GM13976 (cell line): Measurements from ENCODE around the gene FOXP3.

Experiments used
- DNase-seq: peaks from one replicate; pipeline ENCODE4 v3.0.0; 2012; ENCODE audit warnings: low spot score
- in situ Hi-C: fragments of 300-500 bp; cut with MboI; formaldehyde crosslinking; loops from one replicate; pipeline ENCODE4 v1.12.0; 2022; ENCODE audit warnings: low sequenced_read_pairs, mixed read lengths, inconsistent platforms; ENCODE audit not compliant: unreplicated experiment
- TF ChIP-seq, protein P1 (sequence below): IDR thresholded peaks from 2 replicates; pipeline ENCODE4 v1.5.1; 2012; ENCODE audit warnings: borderline replicate concordance, mild to moderate bottlenecking; ENCODE audit not compliant: insufficient read depth; ENCODE audit errors: extremely low read depth, missing control alignments, control extremely low read depth

The FOXP3 gene

DNA sequence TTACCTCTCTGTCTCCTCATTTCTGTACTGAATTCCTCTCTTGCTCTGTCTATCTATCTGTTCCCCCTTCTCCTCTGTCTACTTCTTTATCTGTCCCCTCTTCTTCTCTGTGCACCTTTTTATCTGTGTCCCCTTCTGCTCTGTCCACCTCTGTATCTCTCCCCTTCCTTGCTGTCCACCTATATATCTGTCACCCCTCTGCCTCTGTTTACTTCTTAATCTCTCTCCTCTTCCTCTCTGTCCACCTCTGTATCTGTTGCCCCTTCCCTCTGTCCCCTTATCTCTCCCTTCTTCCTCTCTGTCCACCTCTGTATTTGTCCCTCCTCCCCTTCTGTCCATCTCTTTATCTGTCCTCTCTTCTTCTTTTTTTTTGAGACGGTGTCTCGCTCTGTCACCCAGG lies 20.3 kb downstream of the FOXP3 start:
- in situ Hi-C loops, result no loop called here
- no peak for DNase-seq
- TF ChIP-seq, protein P1, sequence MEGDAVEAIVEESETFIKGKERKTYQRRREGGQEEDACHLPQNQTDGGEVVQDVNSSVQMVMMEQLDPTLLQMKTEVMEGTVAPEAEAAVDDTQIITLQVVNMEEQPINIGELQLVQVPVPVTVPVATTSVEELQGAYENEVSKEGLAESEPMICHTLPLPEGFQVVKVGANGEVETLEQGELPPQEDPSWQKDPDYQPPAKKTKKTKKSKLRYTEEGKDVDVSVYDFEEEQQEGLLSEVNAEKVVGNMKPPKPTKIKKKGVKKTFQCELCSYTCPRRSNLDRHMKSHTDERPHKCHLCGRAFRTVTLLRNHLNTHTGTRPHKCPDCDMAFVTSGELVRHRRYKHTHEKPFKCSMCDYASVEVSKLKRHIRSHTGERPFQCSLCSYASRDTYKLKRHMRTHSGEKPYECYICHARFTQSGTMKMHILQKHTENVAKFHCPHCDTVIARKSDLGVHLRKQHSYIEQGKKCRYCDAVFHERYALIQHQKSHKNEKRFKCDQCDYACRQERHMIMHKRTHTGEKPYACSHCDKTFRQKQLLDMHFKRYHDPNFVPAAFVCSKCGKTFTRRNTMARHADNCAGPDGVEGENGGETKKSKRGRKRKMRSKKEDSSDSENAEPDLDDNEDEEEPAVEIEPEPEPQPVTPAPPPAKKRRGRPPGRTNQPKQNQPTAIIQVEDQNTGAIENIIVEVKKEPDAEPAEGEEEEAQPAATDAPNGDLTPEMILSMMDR, result no peak

DNA sequence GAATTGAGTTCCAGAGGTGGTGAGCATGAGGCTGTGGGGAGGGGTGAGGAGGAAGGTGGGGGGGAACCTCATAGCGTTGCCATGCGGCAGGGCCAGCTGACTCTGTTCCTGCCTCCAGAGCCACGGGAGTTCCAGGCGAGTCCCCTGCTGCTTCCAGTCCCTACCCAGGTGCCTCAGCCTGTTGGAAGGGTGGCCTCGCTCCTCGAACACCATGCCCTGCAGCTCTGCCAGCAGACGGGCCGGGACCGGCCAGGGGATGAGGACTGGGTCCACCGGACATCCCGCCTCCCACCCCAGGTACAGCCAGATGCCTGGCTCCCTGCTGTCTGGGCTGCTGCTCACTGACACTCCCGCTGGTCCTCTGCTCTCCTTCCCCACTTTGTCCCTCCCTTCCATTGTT lies 21.3 kb downstream of the FOXP3 start:
- no peak for DNase-seq
- TF ChIP-seq, protein P1, result no peak
- in situ Hi-C loops, result no loop called here

DNA sequence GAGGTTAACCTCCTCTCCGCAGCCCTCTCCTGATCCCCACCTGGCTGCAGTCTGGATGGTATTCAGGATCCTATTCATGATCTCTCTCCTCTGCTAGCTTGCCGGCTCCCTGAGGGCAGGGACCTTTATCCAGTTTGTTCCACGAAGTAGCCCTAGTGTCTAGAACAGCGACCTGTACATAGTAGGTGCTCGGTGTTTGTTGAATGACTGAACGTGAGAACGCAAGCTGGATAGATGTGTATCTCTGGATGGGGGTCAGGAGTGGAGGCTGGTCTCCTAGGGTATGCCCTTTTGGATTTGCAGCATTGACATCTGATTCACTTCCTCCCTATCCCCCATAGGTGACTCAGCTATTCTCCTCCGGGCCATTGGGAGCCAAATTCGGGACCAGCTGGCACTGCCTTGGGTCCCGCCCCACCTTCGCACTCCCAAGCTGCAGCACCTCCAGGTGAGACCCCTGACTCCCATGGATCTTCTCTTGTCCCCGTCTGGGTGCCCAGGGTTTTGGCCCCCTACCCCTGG lies 21.9 kb downstream of the FOXP3 start:
- DNase-seq, result no peak
- TF ChIP-seq, protein P1, result no peak
- in situ Hi-C loops, result no loop called here

DNA sequence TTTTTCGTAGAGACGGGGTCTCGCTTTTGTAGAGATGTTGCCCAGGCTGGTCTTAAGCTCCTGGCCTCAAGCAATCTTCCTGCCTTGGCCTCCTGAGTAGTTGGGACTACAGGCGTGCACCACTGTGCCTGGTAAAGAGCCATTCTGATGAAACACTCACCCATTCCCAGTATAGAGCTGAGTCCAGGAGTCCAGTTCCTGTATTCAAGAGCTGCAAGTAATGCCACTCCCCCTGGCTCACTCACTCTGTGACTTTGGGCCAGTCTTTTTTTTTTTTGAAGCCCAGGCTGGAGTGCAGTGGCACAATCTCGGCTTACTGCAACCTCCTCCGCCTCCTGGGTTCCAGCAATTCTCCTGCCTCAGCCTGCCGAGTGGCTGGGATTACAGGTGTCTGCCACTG lies 25.8 kb downstream of the FOXP3 start:
- DNase-seq, result no peak
- in situ Hi-C loops, result no loop called here
- TF ChIP-seq, protein P1, result no peak

DNA sequence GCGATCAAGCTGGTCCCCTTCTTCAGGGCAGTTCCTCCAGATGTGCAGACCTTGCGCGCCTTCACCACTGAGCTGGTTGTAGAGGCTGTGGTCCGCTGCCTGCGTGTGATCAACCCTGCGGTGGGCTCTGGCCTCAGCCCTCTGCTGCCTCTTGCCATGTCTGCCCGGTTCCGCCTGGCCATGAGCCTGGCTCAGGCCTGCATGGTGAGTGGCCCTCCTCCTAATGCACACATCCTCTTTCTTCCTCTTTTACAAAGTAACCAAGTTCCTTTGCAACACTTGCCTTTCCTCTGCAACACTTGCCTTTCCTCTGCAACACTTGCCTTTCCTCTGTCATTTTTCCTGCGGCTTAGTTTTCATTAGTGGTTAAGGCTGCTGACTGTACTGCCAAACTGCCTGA lies 27.4 kb downstream of the FOXP3 start:
- DNase-seq, result no peak

DNA sequence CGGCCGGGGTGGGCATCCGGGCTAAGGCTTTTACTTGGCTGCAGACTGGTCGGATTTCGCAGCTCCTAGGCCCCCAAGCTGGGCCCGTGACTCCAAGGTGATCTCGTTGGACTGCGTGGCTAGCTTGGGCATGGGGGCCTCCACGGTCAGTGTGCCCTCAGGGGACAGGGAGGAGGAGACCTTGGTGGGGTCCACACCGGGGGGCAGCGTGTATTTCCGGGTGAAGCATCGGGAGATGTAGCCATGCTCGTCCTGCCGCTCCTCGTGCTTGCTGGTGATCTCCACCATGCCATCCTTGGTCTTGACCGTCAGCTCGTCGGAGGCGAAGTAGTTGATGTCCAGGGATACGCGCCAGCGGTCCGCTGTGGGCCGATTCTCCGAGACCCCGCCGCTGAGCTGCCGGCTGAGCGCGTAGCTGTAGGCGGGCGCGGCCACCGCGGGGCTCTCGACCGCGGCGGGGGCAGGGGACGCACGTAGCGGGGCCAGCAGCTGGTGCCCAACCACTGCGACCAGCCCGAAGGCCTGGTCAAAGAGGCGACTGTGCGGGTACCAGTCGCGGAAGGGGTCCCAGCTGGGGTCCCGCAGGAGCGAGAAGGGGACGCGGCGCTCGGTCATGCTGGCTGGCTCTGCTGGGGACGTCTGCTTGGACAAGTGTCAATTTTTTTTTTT lies 30.5 kb downstream of the FOXP3 start:
- TF ChIP-seq, protein P1, result no peak
- no peak for DNase-seq
- in situ Hi-C loops, result no loop called here

More for the DNA sequence above, 27.4 kb downstream of the FOXP3 start:
- in situ Hi-C loops, result no loop called here
- TF ChIP-seq, protein P1, result no peak
